ENCODE measurements around the gene DNAJC5G.
"Not testable (repeated sequence)": the region's sequence is repeated elsewhere in the genome, so short reads cannot be mapped to it uniquely, and the experiment has no call there.

The DNAJC5G gene

GRCh38 chr2:27262379-27263286, 12.6 kb upstream of the DNAJC5G start, which contains the start of gene SLC30A3:
SLC30A3 (minus strand) TSS chr2:27263047; CDS start chr2:27262906, 141 bp downstream.
- peak; percentile 32 for DNase-seq
- H3K4me3 Mint-ChIP-seq = peak within 1 kb of the TSS; percentile 86 to 93
- peaks cover 50 to 60% of the 10 kb centered on the region in 2 donors for H3K27me3 Mint-ChIP-seq
- H3K9me3 Mint-ChIP-seq = no peaks in the 10 kb centered on the region
- peak; percentile 66 to 73 for ATAC-seq (replicated peaks)
- peak within 1 kb of the TSS; percentile 83 for H3K27ac Mint-ChIP-seq
- H3K4me1 Mint-ChIP-seq = peaks cover 24 to 31% of the 10 kb centered on the region in 2 donors
- H3K36me3 Mint-ChIP-seq = peaks cover 2 to 3% of the 10 kb centered on the region in 2 donors

- no peak for DNase-seq
- Mint-ChIP-seq H3K4me3 (peak overlapping the region; percentile 86 to 93), H3K27ac (peak overlapping the region; percentile 83), H3K27me3 (peaks cover 44 to 53% of the 10 kb centered on the region in 2 donors), H3K4me1 (peaks cover 24 to 31% of the 10 kb centered on the region in 2 donors), H3K36me3 (peaks cover 2 to 3% of the 10 kb centered on the region in 2 donors), H3K9me3 (no peaks in the 10 kb centered on the region)
- no peak for ATAC-seq (replicated peaks)
These were observed 11.7 kb upstream of the DNAJC5G start for GRCh38 chr2:27263287-27264252.

DNA sequence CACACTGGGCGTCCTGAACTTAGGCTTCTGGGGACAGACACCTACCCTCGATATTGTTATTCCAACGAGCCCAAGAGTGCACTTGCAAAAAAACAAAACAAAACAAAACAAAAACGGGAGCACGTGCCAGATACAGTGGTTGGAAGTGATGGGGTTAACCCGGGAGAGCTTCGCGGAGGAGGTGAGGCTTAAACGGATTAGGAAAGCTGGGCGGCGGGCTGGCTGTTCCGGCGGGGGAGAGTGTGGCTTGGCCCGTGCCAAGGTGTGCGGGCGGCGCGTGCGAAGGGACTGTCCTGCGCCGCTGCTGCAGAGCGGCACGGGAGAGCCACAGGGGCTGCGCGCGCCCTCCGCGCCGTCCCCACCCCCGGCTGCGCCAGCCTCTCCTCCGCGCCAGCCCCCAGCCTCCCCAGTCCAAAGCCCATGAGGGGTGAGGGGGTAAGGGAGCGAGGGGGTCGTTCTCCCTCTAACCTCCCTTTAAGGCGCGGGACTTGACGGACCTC, 10.9 kb upstream of the DNAJC5G start:
- Mint-ChIP-seq H3K9me3 (no peaks in the 10 kb centered on the region), H3K27ac (no peak overlapping the region), H3K4me3 (peak overlapping the region; percentile 86 to 93), H3K36me3 (peaks cover 2 to 3% of the 10 kb centered on the region in 2 donors), H3K4me1 (peaks cover 24 to 31% of the 10 kb centered on the region in 2 donors), H3K27me3 (peaks cover 44 to 48% of the 10 kb centered on the region in 2 donors)
- ATAC-seq (replicated peaks) (peak; percentile 51 to 53), DNase-seq (no peak)

GRCh38 chr2:27264753-27265535, 10.3 kb upstream of the DNAJC5G start:
- DNase-seq (peak; percentile 55), ATAC-seq (replicated peaks) (peak; percentile 53 to 63)
- H3K27me3 Mint-ChIP-seq = peaks cover 43 to 46% of the 10 kb centered on the region in 2 donors
- peak overlapping the region; percentile 86 to 93 for H3K4me3 Mint-ChIP-seq
- H3K27ac Mint-ChIP-seq = peak overlapping the region; percentile 39
- H3K9me3 Mint-ChIP-seq = no peaks in the 10 kb centered on the region
- H3K36me3 Mint-ChIP-seq = peaks cover 2 to 3% of the 10 kb centered on the region in 2 donors
- peaks cover 24 to 31% of the 10 kb centered on the region in 2 donors for H3K4me1 Mint-ChIP-seq

DNA sequence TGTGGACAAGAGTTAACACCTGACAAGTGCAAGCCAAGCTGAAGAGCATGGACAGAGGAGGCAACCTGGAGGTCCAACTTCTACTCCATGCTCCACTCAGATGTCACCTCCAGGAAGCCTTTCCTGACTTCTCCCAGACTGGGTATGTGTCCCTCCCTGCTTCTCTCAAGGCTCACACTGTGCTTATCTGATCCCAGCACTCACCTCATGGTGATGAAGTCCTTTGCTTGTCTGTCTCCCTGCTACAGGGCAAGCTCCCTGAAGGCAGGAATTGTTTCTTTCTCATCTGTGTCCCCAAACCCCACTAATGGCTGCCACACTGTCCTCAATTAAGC, 9.7 kb upstream of the DNAJC5G start:
- Mint-ChIP-seq H3K27ac (no peak overlapping the region), H3K36me3 (peaks cover 2 to 3% of the 10 kb centered on the region in 2 donors), H3K4me1 (peaks cover 24 to 31% of the 10 kb centered on the region in 2 donors), H3K4me3 (peak overlapping the region; percentile 46 to 59), H3K9me3 (no peaks in the 10 kb centered on the region), H3K27me3 (peaks cover 37 to 40% of the 10 kb centered on the region in 2 donors)
- no peak for ATAC-seq (replicated peaks)
- DNase-seq = no peak

GRCh38 chr2:27268296-27268695, 6.9 kb upstream of the DNAJC5G start:
- ATAC-seq (replicated peaks); DNase-seq; H3K9me3 Mint-ChIP-seq; H3K4me3 Mint-ChIP-seq; H3K27ac Mint-ChIP-seq; H3K36me3 Mint-ChIP-seq: not testable (repeated sequence)
- peaks cover 22 to 23% of the 10 kb centered on the region in 2 donors for H3K27me3 Mint-ChIP-seq
- H3K4me1 Mint-ChIP-seq = peaks cover 12 to 16% of the 10 kb centered on the region in 2 donors

DNA sequence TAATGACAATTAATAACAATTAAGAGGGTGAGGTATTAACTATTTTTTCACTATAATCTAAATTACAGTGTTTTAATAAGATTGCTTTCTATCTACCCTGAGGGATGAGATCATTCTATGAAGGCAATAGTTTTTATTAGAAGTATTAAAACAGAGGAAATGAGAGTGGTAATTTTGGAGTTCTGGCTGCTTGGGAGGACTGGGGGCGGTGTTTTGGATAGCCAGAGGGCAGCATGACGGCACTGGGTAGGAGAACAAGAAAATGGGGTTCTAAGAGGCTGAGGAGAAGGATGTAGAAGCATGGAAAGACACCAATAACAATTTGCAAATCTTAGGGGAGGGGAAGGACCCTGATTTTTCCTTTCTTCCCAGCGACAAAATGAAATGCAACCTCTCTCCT, 5.1 kb upstream of the DNAJC5G start:
- Mint-ChIP-seq H3K9me3 (no peaks in the 10 kb centered on the region), H3K4me3 (no peak overlapping the region), H3K27me3 (peaks cover 11 to 17% of the 10 kb centered on the region in 2 donors), H3K27ac (no peak overlapping the region), H3K4me1 (peaks cover 0 to 2% of the 10 kb centered on the region in 2 donors), H3K36me3 (no peaks in the 10 kb centered on the region)
- no peak for ATAC-seq (replicated peaks)
- DNase-seq = no peak

DNA sequence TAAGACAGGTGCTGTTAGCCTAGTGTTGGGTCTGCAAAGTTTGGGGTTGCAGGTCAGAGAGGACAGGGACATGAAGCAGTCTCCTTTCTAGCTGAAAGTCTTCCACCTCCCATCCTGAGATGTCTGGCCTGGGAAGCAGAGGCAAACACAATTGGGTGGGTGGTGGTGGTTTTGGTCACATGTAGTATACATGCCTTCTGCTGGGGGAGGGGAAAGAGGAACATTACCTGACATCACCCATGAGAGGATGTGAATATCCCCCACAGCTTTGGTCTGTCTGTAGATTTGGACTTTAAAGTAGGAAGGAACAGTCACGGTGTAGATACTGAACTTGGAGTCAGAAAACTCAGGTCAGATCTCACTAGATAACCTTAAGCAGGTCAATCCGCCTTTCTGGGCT, 4.6 kb upstream of the DNAJC5G start:
- H3K4me3 Mint-ChIP-seq = no peak overlapping the region
- no peaks in the 10 kb centered on the region for H3K9me3 Mint-ChIP-seq
- no peak overlapping the region for H3K27ac Mint-ChIP-seq
- DNase-seq = no peak
- peaks cover 12% of the 10 kb centered on the region in 2 donors for H3K27me3 Mint-ChIP-seq
- peak in 1 of 2 donors; percentile 42 for ATAC-seq (replicated peaks)
- no peaks in the 10 kb centered on the region for H3K4me1 Mint-ChIP-seq
- H3K36me3 Mint-ChIP-seq = no peaks in the 10 kb centered on the region

- no peaks in the 10 kb centered on the region for H3K4me1 Mint-ChIP-seq
- H3K9me3 Mint-ChIP-seq = no peaks in the 10 kb centered on the region
- no peak overlapping the region for H3K4me3 Mint-ChIP-seq
- no peak for DNase-seq
- no peaks in the 10 kb centered on the region for H3K36me3 Mint-ChIP-seq
- H3K27ac Mint-ChIP-seq = no peak overlapping the region
- ATAC-seq (replicated peaks) = no peak
- peaks cover 12 to 21% of the 10 kb centered on the region in 2 donors for H3K27me3 Mint-ChIP-seq
These were observed 3.4 kb upstream of the DNAJC5G start for GRCh38 chr2:27271631-27272340.

GRCh38 chr2:27272537-27273522, 2.4 kb upstream of the DNAJC5G start:
- not testable (repeated sequence) for H3K27ac Mint-ChIP-seq; ATAC-seq (replicated peaks); H3K9me3 Mint-ChIP-seq; H3K4me1 Mint-ChIP-seq; H3K36me3 Mint-ChIP-seq; H3K4me3 Mint-ChIP-seq; DNase-seq
- H3K27me3 Mint-ChIP-seq = peaks cover 16 to 26% of the 10 kb centered on the region in 2 donors

DNA sequence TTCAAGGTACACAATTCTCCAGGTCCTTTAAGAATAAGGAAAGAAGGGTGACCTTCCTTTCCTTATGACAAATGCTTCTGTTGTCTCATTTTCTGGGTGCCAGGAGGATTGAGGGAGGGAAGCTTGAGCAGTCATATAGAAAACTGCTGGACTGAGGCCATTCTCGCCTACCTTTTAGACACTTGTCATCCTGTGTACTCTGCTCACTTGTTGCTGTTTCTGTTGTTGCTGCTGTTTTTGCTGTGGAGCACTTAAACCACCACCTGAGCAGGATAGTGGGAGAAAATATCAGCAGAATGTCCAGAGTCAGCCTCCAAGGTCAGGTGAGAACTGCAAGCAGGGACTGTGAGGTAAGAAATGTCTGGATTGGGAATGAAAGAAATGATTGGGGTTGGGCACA, 2.8 kb downstream of the DNAJC5G start:
- no peaks in the 10 kb centered on the region for H3K36me3 Mint-ChIP-seq
- H3K27me3 Mint-ChIP-seq = peaks cover 35 to 43% of the 10 kb centered on the region in 2 donors
- no peak overlapping the region for H3K27ac Mint-ChIP-seq
- no peaks in the 10 kb centered on the region for H3K9me3 Mint-ChIP-seq
- ATAC-seq (replicated peaks) = no peak
- peaks cover 5% of the 10 kb centered on the region in 2 donors for H3K4me1 Mint-ChIP-seq
- no peak overlapping the region for H3K4me3 Mint-ChIP-seq
- no peak for DNase-seq

DNA sequence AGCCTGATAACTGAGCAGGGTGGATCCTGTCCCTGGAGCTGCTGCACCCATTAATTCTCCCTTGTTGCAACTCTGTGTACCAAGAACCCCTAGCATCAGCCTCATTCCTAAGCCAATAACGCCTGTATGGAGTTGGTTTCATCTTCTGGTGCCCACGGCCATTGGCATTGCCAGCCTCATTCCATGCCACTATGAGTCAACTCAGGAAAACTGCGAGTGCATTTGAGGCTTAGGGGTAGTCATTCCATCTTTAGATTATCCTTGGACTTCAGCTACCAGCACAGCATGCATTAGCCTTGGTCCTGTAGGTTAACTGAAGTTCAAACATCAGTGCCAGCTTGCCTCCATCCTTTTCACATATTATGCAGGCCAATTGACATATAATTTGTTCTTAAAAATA, 5.6 kb downstream of the DNAJC5G start:
- Mint-ChIP-seq H3K4me3 (no peak overlapping the region), H3K27ac (no peak overlapping the region), H3K9me3 (no peaks in the 10 kb centered on the region), H3K4me1 (peaks cover 5% of the 10 kb centered on the region in 2 donors), H3K36me3 (no peaks in the 10 kb centered on the region), H3K27me3 (peaks cover 35 to 39% of the 10 kb centered on the region in 2 donors)
- ATAC-seq (replicated peaks) (no peak), DNase-seq (no peak)

Data from stimulated activated naive B cell treated with anti-CD40 and anti-IgM and Interleukin-4, amounts not matched to agents 10 μg/mL and 1 μg/mL and 100 μg/mL, for 72 hours (primary cell).